ENCODE measurements around the gene CDH12. TPM values are rescaled to one million over a fixed set of nuclear protein-coding genes. Genes with fewer than 3 reads are reported as not detected.
A peak's percentile ranks its signal among the peaks of the same experiment; 100 is the strongest.

Gene CDH12
- polyA plus RNA-seq (2011; rRNA removed) (not detected in 2 replicates), polyA minus RNA-seq (2011; rRNA and poly(A)+ RNA removed) (not detected in 2 replicates)

- CTCF ChIA-PET: no interaction called here
- no peaks in the 10 kb centered on the region for H3K9me3 ChIP-seq (ENCODE audit: control insufficient read depth, insufficient read depth, low read length)
- no peak for TF ChIP-seq CTCF (IDR thresholded peaks at IDR 0.05; ENCODE audit: low read depth, low read length)
- POLR2A ChIA-PET: no interaction called here
- H3K27ac ChIP-seq (ENCODE audit: low read depth, low read length): no peak within 1 kb of the TSS
- H3K27me3 ChIP-seq (ENCODE audit: control insufficient read depth, insufficient read depth, low read length): no peaks in the 10 kb centered on the region
- H3K4me3 ChIP-seq (ENCODE audit: low read depth, low read length): peak within 1 kb of the TSS; percentile 40
- no peak for DNase-seq (ENCODE audit: low read depth, low spot score)
Measured at GRCh38 chr5:22852807-22853660, at the start of gene CDH12. Gene CDH12 (minus strand): TSS chr5:22853344.

GRCh38 chr5:22901885-22902284 lies 48.7 kb upstream of the CDH12 start:
- Histone ChIP-seq H3K4me3 (ENCODE audit: low read depth, low read length) (no peak overlapping the region), H3K27ac (ENCODE audit: low read depth, low read length) (no peak overlapping the region), H3K27me3 (ENCODE audit: control insufficient read depth, insufficient read depth, low read length) (no peaks in the 10 kb centered on the region), H3K9me3 (ENCODE audit: control insufficient read depth, insufficient read depth, low read length) (peaks cover 10% of the 10 kb centered on the region; the same call in 1 of the 2 replicates)
- TF ChIP-seq CTCF (IDR thresholded peaks at IDR 0.05; ENCODE audit: low read depth, low read length): no peak
- no peak for DNase-seq (ENCODE audit: low read depth, low spot score)
- ChIA-PET CTCF (no interaction called here), POLR2A (no interaction called here)

- Histone ChIP-seq H3K27me3 (ENCODE audit: control insufficient read depth, insufficient read depth, low read length) (no peaks in the 10 kb centered on the region), H3K9me3 (ENCODE audit: control insufficient read depth, insufficient read depth, low read length) (peaks cover 10% of the 10 kb centered on the region; the same call in 1 of the 2 replicates), H3K4me3 (ENCODE audit: low read depth, low read length) (no peak overlapping the region), H3K27ac (ENCODE audit: low read depth, low read length) (no peak overlapping the region)
- CTCF ChIA-PET: no interaction called here
- TF ChIP-seq CTCF (IDR thresholded peaks at IDR 0.05; ENCODE audit: low read depth, low read length): no peak
- DNase-seq (ENCODE audit: low read depth, low spot score): no peak
- POLR2A ChIA-PET: no interaction called here
Measured at GRCh38 chr5:22900801-22901310, 47.7 kb upstream of the CDH12 start.

GRCh38 chr5:22899341-22899740 lies 46.2 kb upstream of the CDH12 start:
- no peak for DNase-seq (ENCODE audit: low read depth, low spot score)
- ChIA-PET POLR2A (no interaction called here), CTCF (no interaction called here)
- peaks cover 10% of the 10 kb centered on the region; the same call in 1 of the 2 replicates for H3K9me3 ChIP-seq (ENCODE audit: control insufficient read depth, insufficient read depth, low read length)
- TF ChIP-seq CTCF (IDR thresholded peaks at IDR 0.05; ENCODE audit: low read depth, low read length): no peak
- H3K27ac ChIP-seq (ENCODE audit: low read depth, low read length): no peak overlapping the region
- no peak overlapping the region for H3K4me3 ChIP-seq (ENCODE audit: low read depth, low read length)
- no peaks in the 10 kb centered on the region for H3K27me3 ChIP-seq (ENCODE audit: control insufficient read depth, insufficient read depth, low read length)

DNA sequence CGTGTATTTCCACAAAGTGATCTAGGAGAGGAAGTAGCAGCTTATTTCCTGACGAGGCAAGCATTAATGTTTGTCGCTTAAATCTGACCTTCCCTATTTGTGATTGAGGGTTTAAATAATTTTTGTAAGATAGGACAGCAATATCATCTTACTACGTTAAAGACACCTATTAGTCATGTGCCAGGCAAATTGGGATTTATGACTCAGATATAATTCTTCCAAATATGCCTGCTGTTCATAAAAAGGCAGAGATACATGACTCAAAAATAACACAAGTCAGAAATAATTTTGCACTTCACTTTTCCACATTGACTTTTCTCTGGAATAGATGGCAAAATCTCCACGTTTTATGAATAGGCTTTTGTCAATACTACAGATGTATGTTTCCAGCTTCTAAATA lies 43.0 kb upstream of the CDH12 start:
- Histone ChIP-seq H3K27me3 (ENCODE audit: control insufficient read depth, insufficient read depth, low read length) (no peaks in the 10 kb centered on the region), H3K4me3 (ENCODE audit: low read depth, low read length) (no peak overlapping the region), H3K9me3 (ENCODE audit: control insufficient read depth, insufficient read depth, low read length) (peaks cover 5% of the 10 kb centered on the region; the same call in 1 of the 2 replicates), H3K27ac (ENCODE audit: low read depth, low read length) (no peak overlapping the region)
- no peak for TF ChIP-seq CTCF (IDR thresholded peaks at IDR 0.05; ENCODE audit: low read depth, low read length)
- DNase-seq (ENCODE audit: low read depth, low spot score): no peak
- POLR2A ChIA-PET: no interaction called here
- CTCF ChIA-PET: no interaction called here

All from AG04450 (cell line).